GM12873 (cell line): Measurements from ENCODE around the gene AGXT.

Experiments
- CTCF ChIP-seq: IDR thresholded peaks from 2 replicates; pipeline ENCODE4 v1.5.1; 2012; ENCODE audit warnings: low read depth, mild to moderate bottlenecking, moderate library complexity, low read length, control low read depth; ENCODE audit not compliant: insufficient read depth; ENCODE audit errors: missing control alignments

AGXT gene

GRCh38 chr2:240925191-240925567 is 56.6 kb downstream of the AGXT start:
- TF ChIP-seq CTCF, result no peak

GRCh38 chr2:240925568-240926515 is 57.2 kb downstream of the AGXT start:
- no peak for TF ChIP-seq CTCF

GRCh38 chr2:240926516-240927389 is 58.1 kb downstream of the AGXT start:
- TF ChIP-seq CTCF, result no peak

- no peak for TF ChIP-seq CTCF
These were observed 58.8 kb downstream of the AGXT start for GRCh38 chr2:240927390-240927781.

- no peak for TF ChIP-seq CTCF
These were observed 60.1 kb downstream of the AGXT start for GRCh38 chr2:240928476-240929363.

- no peak for TF ChIP-seq CTCF
These were observed 60.9 kb downstream of the AGXT start for GRCh38 chr2:240929364-240930095.
